Measurements from ENCODE around the gene TMEM178B.

GRCh38 chr7:141441837-141442627 is 368.2 kb downstream of the TMEM178B start:
- TF ChIP-seq, protein P1, sequence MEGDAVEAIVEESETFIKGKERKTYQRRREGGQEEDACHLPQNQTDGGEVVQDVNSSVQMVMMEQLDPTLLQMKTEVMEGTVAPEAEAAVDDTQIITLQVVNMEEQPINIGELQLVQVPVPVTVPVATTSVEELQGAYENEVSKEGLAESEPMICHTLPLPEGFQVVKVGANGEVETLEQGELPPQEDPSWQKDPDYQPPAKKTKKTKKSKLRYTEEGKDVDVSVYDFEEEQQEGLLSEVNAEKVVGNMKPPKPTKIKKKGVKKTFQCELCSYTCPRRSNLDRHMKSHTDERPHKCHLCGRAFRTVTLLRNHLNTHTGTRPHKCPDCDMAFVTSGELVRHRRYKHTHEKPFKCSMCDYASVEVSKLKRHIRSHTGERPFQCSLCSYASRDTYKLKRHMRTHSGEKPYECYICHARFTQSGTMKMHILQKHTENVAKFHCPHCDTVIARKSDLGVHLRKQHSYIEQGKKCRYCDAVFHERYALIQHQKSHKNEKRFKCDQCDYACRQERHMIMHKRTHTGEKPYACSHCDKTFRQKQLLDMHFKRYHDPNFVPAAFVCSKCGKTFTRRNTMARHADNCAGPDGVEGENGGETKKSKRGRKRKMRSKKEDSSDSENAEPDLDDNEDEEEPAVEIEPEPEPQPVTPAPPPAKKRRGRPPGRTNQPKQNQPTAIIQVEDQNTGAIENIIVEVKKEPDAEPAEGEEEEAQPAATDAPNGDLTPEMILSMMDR (IDR thresholded peaks at IDR 0.05), result no peak
- no peak for TF ChIP-seq POLR2A (IDR thresholded peaks at IDR 0.05)

Data from thyroid gland (tissue), 4 donors.